ENCODE data around the gene MED26.

The MED26 gene

GRCh38 chr19:16638666-16639065 is 10.7 kb upstream of the MED26 start:
- Mint-ChIP-seq H3K4me1 (peaks cover 9% of the 10 kb centered on the region), H3K9me3 (no peaks in the 10 kb centered on the region), H3K27me3 (no peaks in the 10 kb centered on the region), H3K4me3 (no peak overlapping the region), H3K27ac (ENCODE audit: low read depth) (no peak overlapping the region), H3K36me3 (ENCODE audit: insufficient read depth) (peaks cover 59% of the 10 kb centered on the region)
- DNase-seq (ENCODE audit: low spot score in 2 of 2) (no peak), ATAC-seq (replicated peaks; ENCODE audit: extremely low read depth, poor library complexity, severe bottlenecking) (no peak)

GRCh38 chr19:16637535-16637934 is 9.5 kb upstream of the MED26 start:
- Mint-ChIP-seq H3K27me3 (no peaks in the 10 kb centered on the region), H3K4me3 (no peak overlapping the region), H3K27ac (ENCODE audit: low read depth) (no peak overlapping the region), H3K9me3 (no peaks in the 10 kb centered on the region), H3K36me3 (ENCODE audit: insufficient read depth) (peaks cover 49% of the 10 kb centered on the region), H3K4me1 (peaks cover 5% of the 10 kb centered on the region)
- DNase-seq (ENCODE audit: low spot score in 2 of 2) (no peak), ATAC-seq (replicated peaks; ENCODE audit: extremely low read depth, poor library complexity, severe bottlenecking) (no peak)

- Mint-ChIP-seq H3K36me3 (ENCODE audit: insufficient read depth) (peaks cover 36% of the 10 kb centered on the region), H3K4me1 (peaks cover 20% of the 10 kb centered on the region), H3K27me3 (no peaks in the 10 kb centered on the region), H3K9me3 (no peaks in the 10 kb centered on the region), H3K27ac (ENCODE audit: low read depth) (no peak overlapping the region), H3K4me3 (no peak overlapping the region)
- no peak for DNase-seq (ENCODE audit: low spot score in 2 of 2)
- no peak for ATAC-seq (replicated peaks; ENCODE audit: extremely low read depth, poor library complexity, severe bottlenecking)
These were observed 3.5 kb upstream of the MED26 start for GRCh38 chr19:16631465-16631864.

GRCh38 chr19:16628984-16629691 is 1.1 kb upstream of the MED26 start:
- peaks cover 32% of the 10 kb centered on the region for H3K36me3 Mint-ChIP-seq (ENCODE audit: insufficient read depth)
- ATAC-seq (replicated peaks; ENCODE audit: extremely low read depth, poor library complexity, severe bottlenecking) (peak; percentile 21), DNase-seq (ENCODE audit: low spot score in 2 of 2) (no peak)
- peak overlapping the region; percentile 88 for H3K27ac Mint-ChIP-seq (ENCODE audit: low read depth)
- H3K9me3 Mint-ChIP-seq = no peaks in the 10 kb centered on the region
- no peaks in the 10 kb centered on the region for H3K27me3 Mint-ChIP-seq
- peaks cover 33% of the 10 kb centered on the region for H3K4me1 Mint-ChIP-seq
- peak overlapping the region; percentile 94 for H3K4me3 Mint-ChIP-seq

- ATAC-seq (replicated peaks; ENCODE audit: extremely low read depth, poor library complexity, severe bottlenecking) = no peak
- Mint-ChIP-seq H3K4me3 (peak overlapping the region; percentile 94), H3K36me3 (ENCODE audit: insufficient read depth) (peaks cover 38% of the 10 kb centered on the region), H3K4me1 (peaks cover 39% of the 10 kb centered on the region), H3K27ac (ENCODE audit: low read depth) (peak overlapping the region; percentile 88), H3K9me3 (no peaks in the 10 kb centered on the region), H3K27me3 (no peaks in the 10 kb centered on the region)
- no peak for DNase-seq (ENCODE audit: low spot score in 2 of 2)
These were observed 149 bp downstream of the MED26 start for GRCh38 chr19:16627928-16628182.

- Mint-ChIP-seq H3K27ac (ENCODE audit: low read depth) (peak overlapping the region; percentile 88), H3K4me3 (peak overlapping the region; percentile 94), H3K9me3 (no peaks in the 10 kb centered on the region), H3K4me1 (peaks cover 40% of the 10 kb centered on the region), H3K36me3 (ENCODE audit: insufficient read depth) (peaks cover 36% of the 10 kb centered on the region), H3K27me3 (no peaks in the 10 kb centered on the region)
- no peak for DNase-seq (ENCODE audit: low spot score in 2 of 2)
- no peak for ATAC-seq (replicated peaks; ENCODE audit: extremely low read depth, poor library complexity, severe bottlenecking)
These were observed 644 bp downstream of the MED26 start for GRCh38 chr19:16627193-16627927.

- peaks cover 34% of the 10 kb centered on the region for H3K36me3 Mint-ChIP-seq (ENCODE audit: insufficient read depth)
- H3K27ac Mint-ChIP-seq (ENCODE audit: low read depth) = peak overlapping the region; percentile 88
- H3K27me3 Mint-ChIP-seq = no peaks in the 10 kb centered on the region
- peaks cover 46% of the 10 kb centered on the region for H3K4me1 Mint-ChIP-seq
- H3K9me3 Mint-ChIP-seq = no peaks in the 10 kb centered on the region
- H3K4me3 Mint-ChIP-seq = peak overlapping the region; percentile 94
- no peak for DNase-seq (ENCODE audit: low spot score in 2 of 2)
- no peak for ATAC-seq (replicated peaks; ENCODE audit: extremely low read depth, poor library complexity, severe bottlenecking)
These were observed 1.2 kb downstream of the MED26 start for GRCh38 chr19:16626796-16627192.

GRCh38 chr19:16625163-16625958 is 2.6 kb downstream of the MED26 start:
- H3K27ac Mint-ChIP-seq (ENCODE audit: low read depth) = peak overlapping the region; percentile 32
- ATAC-seq (replicated peaks; ENCODE audit: extremely low read depth, poor library complexity, severe bottlenecking) (no peak), DNase-seq (ENCODE audit: low spot score in 2 of 2) (no peak)
- peaks cover 31% of the 10 kb centered on the region for H3K36me3 Mint-ChIP-seq (ENCODE audit: insufficient read depth)
- H3K4me1 Mint-ChIP-seq = peaks cover 54% of the 10 kb centered on the region
- no peaks in the 10 kb centered on the region for H3K27me3 Mint-ChIP-seq
- peak overlapping the region; percentile 25 for H3K4me3 Mint-ChIP-seq
- no peaks in the 10 kb centered on the region for H3K9me3 Mint-ChIP-seq

GRCh38 chr19:16624236-16624635 is 3.8 kb downstream of the MED26 start:
- ATAC-seq (replicated peaks; ENCODE audit: extremely low read depth, poor library complexity, severe bottlenecking) = no peak
- no peak overlapping the region for H3K4me3 Mint-ChIP-seq
- H3K27ac Mint-ChIP-seq (ENCODE audit: low read depth) = no peak overlapping the region
- peaks cover 34% of the 10 kb centered on the region for H3K36me3 Mint-ChIP-seq (ENCODE audit: insufficient read depth)
- H3K9me3 Mint-ChIP-seq = no peaks in the 10 kb centered on the region
- H3K4me1 Mint-ChIP-seq = peaks cover 62% of the 10 kb centered on the region
- H3K27me3 Mint-ChIP-seq = no peaks in the 10 kb centered on the region
- no peak for DNase-seq (ENCODE audit: low spot score in 2 of 2)

GRCh38 chr19:16623576-16623975 is 4.4 kb downstream of the MED26 start:
- H3K9me3 Mint-ChIP-seq = no peaks in the 10 kb centered on the region
- H3K4me3 Mint-ChIP-seq = no peak overlapping the region
- H3K27me3 Mint-ChIP-seq = no peaks in the 10 kb centered on the region
- DNase-seq (ENCODE audit: low spot score in 2 of 2) (no peak), ATAC-seq (replicated peaks; ENCODE audit: extremely low read depth, poor library complexity, severe bottlenecking) (no peak)
- H3K27ac Mint-ChIP-seq (ENCODE audit: low read depth) = no peak overlapping the region
- peaks cover 32% of the 10 kb centered on the region for H3K36me3 Mint-ChIP-seq (ENCODE audit: insufficient read depth)
- peaks cover 65% of the 10 kb centered on the region for H3K4me1 Mint-ChIP-seq

GRCh38 chr19:16623066-16623465 is 4.9 kb downstream of the MED26 start:
- Mint-ChIP-seq H3K36me3 (ENCODE audit: insufficient read depth) (peaks cover 30% of the 10 kb centered on the region), H3K27me3 (no peaks in the 10 kb centered on the region), H3K4me1 (peaks cover 70% of the 10 kb centered on the region), H3K4me3 (no peak overlapping the region), H3K27ac (ENCODE audit: low read depth) (no peak overlapping the region), H3K9me3 (no peaks in the 10 kb centered on the region)
- no peak for DNase-seq (ENCODE audit: low spot score in 2 of 2)
- ATAC-seq (replicated peaks; ENCODE audit: extremely low read depth, poor library complexity, severe bottlenecking) = no peak

GRCh38 chr19:16621165-16621800 is 6.7 kb downstream of the MED26 start:
- Mint-ChIP-seq H3K36me3 (ENCODE audit: insufficient read depth) (peaks cover 27% of the 10 kb centered on the region), H3K27me3 (no peaks in the 10 kb centered on the region), H3K27ac (ENCODE audit: low read depth) (no peak overlapping the region), H3K4me1 (peaks cover 77% of the 10 kb centered on the region), H3K4me3 (no peak overlapping the region), H3K9me3 (no peaks in the 10 kb centered on the region)
- ATAC-seq (replicated peaks; ENCODE audit: extremely low read depth, poor library complexity, severe bottlenecking) (no peak), DNase-seq (ENCODE audit: low spot score in 2 of 2) (no peak)

Measured in central memory CD8-positive, alpha-beta T cell (primary cell).